Common myeloid progenitor, CD34-positive (primary cell): Measurements from ENCODE around the gene CCDC170.

Source experiments
- CTCF ChIA-PET: fragments of 350-600 bp; sonication (Branson Sonifier 250); formaldehyde crosslinking; loops from one replicate; lab custom pipeline; 2021; ENCODE audit warnings: antibody characterized with exemption; lab: Charles Lee
- POLR2A ChIA-PET: fragments of 350-600 bp; sonication (Branson Sonifier 250); formaldehyde crosslinking; loops from one replicate; lab custom pipeline; 2021; ENCODE audit warnings: antibody characterized with exemption; lab: Charles Lee
- DNase-seq, 3 donors: peaks; one replicate each; pipeline versions ENCODE4 v3.0.0 to v3.0.0-alpha.2; 2013
- H3K27ac ChIP-seq, 2 experiments: 1 replicate in 1 of 2; 2 replicates in 1 of 2; pipeline ENCODE4 v1.7.0; 2013; ENCODE audit warnings: inconsistent platforms in 2 of 2, low read length in 2 of 2, mild to moderate bottlenecking in 2 of 2, low read depth in 1 of 2, moderate library complexity in 1 of 2; ENCODE audit not compliant: severe bottlenecking in 2 of 2, insufficient read depth in 1 of 2, poor library complexity in 1 of 2
- H3K27me3 ChIP-seq, 5 experiments: replicated peaks in 2 of 5; 1 replicate in 3 of 5; 2 replicates in 2 of 5; pipeline versions ENCODE4 v1.6.1 to v1.7.0; 2013; ENCODE audit warnings: low read length in 4 of 5, mild to moderate bottlenecking in 2 of 5, moderate library complexity in 2 of 5, inconsistent platforms in 1 of 5; ENCODE audit not compliant: insufficient read depth in 5 of 5, control insufficient read depth in 4 of 5
- H3K36me3 ChIP-seq, 4 experiments: 1 replicate in 2 of 4; 2 replicates in 2 of 4; pipeline versions ENCODE4 v1.6.1 to v1.7.0; 2013; ENCODE audit warnings: low read length in 3 of 4, control low read depth in 1 of 4, mild to moderate bottlenecking in 1 of 4; ENCODE audit not compliant: control insufficient read depth in 4 of 4, insufficient read depth in 4 of 4
- H3K4me1 ChIP-seq, 4 experiments: 1 replicate in 3 of 4; 2 replicates in 1 of 4; pipeline versions ENCODE4 v1.6.1 to v1.7.1; 2013; ENCODE audit warnings: low read length in 3 of 4, mild to moderate bottlenecking in 3 of 4, control low read depth in 1 of 4, inconsistent platforms in 1 of 4, moderate library complexity in 1 of 4; ENCODE audit not compliant: control insufficient read depth in 4 of 4, insufficient read depth in 4 of 4; ENCODE audit errors: control extremely low read depth in 1 of 4
- H3K4me3 ChIP-seq, 7 experiments: 1 replicate in 4 of 7; 2 replicates in 3 of 7; pipeline versions ENCODE4 v1.5.1 to v1.7.0; 2013; ENCODE audit warnings: mild to moderate bottlenecking in 7 of 7, low read length in 6 of 7, moderate library complexity in 6 of 7, inconsistent platforms in 2 of 7, low read depth in 2 of 7, control low read depth in 1 of 7; ENCODE audit not compliant: insufficient read depth in 4 of 7, control insufficient read depth in 1 of 7; ENCODE audit errors: extremely low read depth in 1 of 7
- H3K9me3 ChIP-seq, 5 experiments: 1 replicate in 4 of 5; 2 replicates in 1 of 5; pipeline versions ENCODE4 v1.6.1 to v1.7.1; 2013; ENCODE audit warnings: low read length in 4 of 5, mild to moderate bottlenecking in 2 of 5, inconsistent platforms in 1 of 5, low read depth in 1 of 5, moderate library complexity in 1 of 5; ENCODE audit not compliant: control insufficient read depth in 4 of 5, insufficient read depth in 2 of 5; ENCODE audit errors: control extremely low read depth in 1 of 5
- WGBS: methylation state at CpG from one replicate; pipeline ENCODE4 v1.1.5; 2013; ENCODE audit not compliant: insufficient coverage; 5-methylcytosine and 5-hydroxymethylcytosine counted together

The CCDC170 gene

GRCh38 chr6:151661509-151661908 lies 167.7 kb downstream of the CCDC170 start:
- Histone ChIP-seq H3K27me3 (no peaks in the 10 kb centered on the region), H3K9me3 (no peaks in the 10 kb centered on the region), H3K4me1 (no peaks in the 10 kb centered on the region), H3K27ac (no peak overlapping the region), H3K4me3 (no peak overlapping the region), H3K36me3 (no peaks in the 10 kb centered on the region)
- WGBS: no CpG with 5 or more reads among the region's 3 CpGs
- ChIA-PET POLR2A (no interaction called here), CTCF (no interaction called here)
- no peak for DNase-seq

GRCh38 chr6:151661928-151662327 lies 168.1 kb downstream of the CCDC170 start:
- POLR2A ChIA-PET: no interaction called here

GRCh38 chr6:151663559-151663958 lies 169.7 kb downstream of the CCDC170 start:
- WGBS: 80% methylated on average over 1 of the region's 2 CpGs
- no peak for DNase-seq
- Histone ChIP-seq H3K36me3 (no peaks in the 10 kb centered on the region), H3K27ac (no peak overlapping the region), H3K4me1 (no peaks in the 10 kb centered on the region), H3K4me3 (no peak overlapping the region), H3K9me3 (no peaks in the 10 kb centered on the region), H3K27me3 (no peaks in the 10 kb centered on the region)
- ChIA-PET CTCF (no interaction called here), POLR2A (no interaction called here)

More at GRCh38 chr6:151661928-151662327, 168.1 kb downstream of the CCDC170 start:
- no peak overlapping the region for H3K4me3 ChIP-seq
- CTCF ChIA-PET: no interaction called here
- no peaks in the 10 kb centered on the region for H3K27me3 ChIP-seq
- H3K4me1 ChIP-seq: no peaks in the 10 kb centered on the region
- H3K36me3 ChIP-seq: no peaks in the 10 kb centered on the region
- no peaks in the 10 kb centered on the region for H3K9me3 ChIP-seq
- H3K27ac ChIP-seq: no peak overlapping the region
- no peak for DNase-seq
- WGBS: 80% methylated on average over 2 of the region's 4 CpGs

- POLR2A ChIA-PET: no interaction called here
- CTCF ChIA-PET: no interaction called here
Measured at GRCh38 chr6:151664390-151664789, 170.6 kb downstream of the CCDC170 start.

GRCh38 chr6:151665329-151665728 lies 171.5 kb downstream of the CCDC170 start:
- 90% methylated on average over 7 of the region's 7 CpGs for WGBS
- ChIA-PET CTCF (no interaction called here), POLR2A (no interaction called here)
- no peak overlapping the region for H3K27ac ChIP-seq
- H3K4me1 ChIP-seq: no peaks in the 10 kb centered on the region
- no peak for DNase-seq
- no peaks in the 10 kb centered on the region for H3K27me3 ChIP-seq
- H3K36me3 ChIP-seq: no peaks in the 10 kb centered on the region
- no peak overlapping the region for H3K4me3 ChIP-seq
- no peaks in the 10 kb centered on the region for H3K9me3 ChIP-seq

More at GRCh38 chr6:151664390-151664789, 170.6 kb downstream of the CCDC170 start:
- DNase-seq: no peak
- Histone ChIP-seq H3K4me1 (no peaks in the 10 kb centered on the region), H3K36me3 (no peaks in the 10 kb centered on the region), H3K27ac (no peak overlapping the region), H3K27me3 (no peaks in the 10 kb centered on the region), H3K9me3 (no peaks in the 10 kb centered on the region), H3K4me3 (no peak overlapping the region)
- 100% methylated on average over 3 of the region's 5 CpGs for WGBS

- CTCF ChIA-PET: interaction anchor here (1.5 kb wide), 1 partner anchor 9 kb away, joined by 4 read pairs; no protein-coding TSS in a partner anchor
- POLR2A ChIA-PET: no interaction called here
- DNase-seq: no peak
- no CpG with 5 or more reads among the region's 2 CpGs for WGBS
- Histone ChIP-seq H3K36me3 (no peaks in the 10 kb centered on the region), H3K27me3 (no peaks in the 10 kb centered on the region), H3K27ac (no peak overlapping the region), H3K9me3 (no peaks in the 10 kb centered on the region), H3K4me3 (no peak overlapping the region), H3K4me1 (no peaks in the 10 kb centered on the region)
Measured at GRCh38 chr6:151666526-151666925, 172.7 kb downstream of the CCDC170 start.

GRCh38 chr6:151669208-151669560 lies 175.4 kb downstream of the CCDC170 start:
- H3K36me3 ChIP-seq: no peaks in the 10 kb centered on the region
- H3K9me3 ChIP-seq: no peaks in the 10 kb centered on the region
- ChIA-PET CTCF (no interaction called here), POLR2A (no interaction called here)
- no peaks in the 10 kb centered on the region for H3K27me3 ChIP-seq
- no peak for DNase-seq
- no peak overlapping the region for H3K27ac ChIP-seq
- no peaks in the 10 kb centered on the region for H3K4me1 ChIP-seq
- WGBS: 93% methylated on average over 3 of the region's 3 CpGs
- no peak overlapping the region for H3K4me3 ChIP-seq
